GM12864 (cell line): ENCODE measurements around the gene AFDN.

Source experiments
- DNase-seq: peaks from one replicate; pipeline ENCODE4 v3.0.0-alpha.2; 2011; ENCODE audit warnings: low read depth
- H3K4me3 ChIP-seq: 2 replicates; pipeline ENCODE4 v1.5.1; 2011; ENCODE audit warnings: mild to moderate bottlenecking, low read depth, low read length, control low read depth
- CTCF ChIP-seq: IDR thresholded peaks from 2 replicates; pipeline ENCODE4 v1.5.1; 2011; ENCODE audit warnings: low read depth, mild to moderate bottlenecking, moderate library complexity, low read length, control low read depth, inconsistent platforms; ENCODE audit errors: missing control alignments

AFDN gene

GRCh38 chr6:167827583-167828324 lies 1.0 kb downstream of the AFDN start:
- no peak for TF ChIP-seq CTCF
- H3K4me3 ChIP-seq: peak overlapping the region; percentile 79
- DNase-seq: no peak

- H3K4me3 ChIP-seq: peak overlapping the region; percentile 79; the same call in 1 of the 2 replicates
- DNase-seq: no peak
- TF ChIP-seq CTCF: no peak
Measured at GRCh38 chr6:167828325-167828956, 1.7 kb downstream of the AFDN start.

GRCh38 chr6:167829513-167829912 lies 2.8 kb downstream of the AFDN start:
- no peak overlapping the region for H3K4me3 ChIP-seq
- DNase-seq: no peak
- no peak for TF ChIP-seq CTCF

- no peak overlapping the region for H3K4me3 ChIP-seq
- DNase-seq: no peak
- TF ChIP-seq CTCF: no peak
Measured at GRCh38 chr6:167831281-167831828, 4.6 kb downstream of the AFDN start.

- no peak for DNase-seq
- no peak for TF ChIP-seq CTCF
- H3K4me3 ChIP-seq: peak overlapping the region; percentile 7; the same call in 1 of the 2 replicates
Measured at GRCh38 chr6:167832497-167833395, 6.0 kb downstream of the AFDN start.

GRCh38 chr6:167833396-167833763 lies 6.7 kb downstream of the AFDN start:
- TF ChIP-seq CTCF: no peak

More at GRCh38 chr6:167833396-167833763, 6.7 kb downstream of the AFDN start:
- DNase-seq: no peak
- H3K4me3 ChIP-seq: peak overlapping the region; percentile 7; the same call in 1 of the 2 replicates
